HCT116 (cell line): ENCODE data around the gene SLC38A9.

Experiments
- CEBPB ChIP-seq: IDR thresholded peaks from 2 replicates; pipeline ENCODE4 v1.6.1; 2012; ENCODE audit warnings: low read depth
- CTCF ChIP-seq, 3 experiments: fragments of 200-600 bp in 1 of 3; sonication (generic) in 1 of 3; IDR thresholded peaks in 2 of 3; conservative IDR thresholded peaks in 1 of 3; 2 replicates each; pipeline ENCODE4 v1.5.1; 2012 to 2017; ENCODE audit warnings: low read depth in 2 of 3, low read length in 2 of 3, antibody characterized with exemption in 1 of 3, borderline replicate concordance in 1 of 3, control low read depth in 1 of 3, mild to moderate bottlenecking in 1 of 3, mixed read lengths in 1 of 3, mixed run types in 1 of 3, moderate library complexity in 1 of 3; ENCODE audit not compliant: insufficient read depth in 1 of 3
- EZH2 ChIP-seq: fragments of 200-600 bp; sonication (generic); IDR thresholded peaks from 2 replicates; pipeline ENCODE4 v1.6.1; 2017; ENCODE audit warnings: antibody characterized with exemption, mixed run types
- FOSL1 ChIP-seq: IDR thresholded peaks from 2 replicates; pipeline ENCODE4 v1.6.1; 2012; ENCODE audit warnings: low read depth
- MAX ChIP-seq: IDR thresholded peaks from 2 replicates; pipeline ENCODE4 v1.6.1; 2012
- POLR2A ChIP-seq: IDR thresholded peaks from 2 replicates; pipeline ENCODE4 v1.7.0; 2011; ENCODE audit warnings: borderline replicate concordance; ENCODE audit not compliant: insufficient read depth, insufficient read length; ENCODE audit errors: extremely low read depth
- RAD21 ChIP-seq: IDR thresholded peaks from 2 replicates; pipeline ENCODE4 v1.6.1; 2012; ENCODE audit warnings: low read depth, mild to moderate bottlenecking
- REST ChIP-seq: IDR thresholded peaks from 2 replicates; pipeline ENCODE4 v1.6.1; 2012; ENCODE audit warnings: low read depth
- SIN3A ChIP-seq: IDR thresholded peaks from 2 replicates; pipeline ENCODE4 v1.6.1; 2012; ENCODE audit warnings: low read depth
- SP1 ChIP-seq: IDR thresholded peaks from 2 replicates; pipeline ENCODE4 v1.6.1; 2012; ENCODE audit warnings: low read depth
- SRF ChIP-seq: IDR thresholded peaks from 2 replicates; pipeline ENCODE4 v1.6.1; 2012; ENCODE audit warnings: low read depth
- ZBTB33 ChIP-seq: IDR thresholded peaks from 2 replicates; pipeline ENCODE4 v1.6.1; 2011; ENCODE audit warnings: mild to moderate bottlenecking, low read length, moderate library complexity; ENCODE audit not compliant: insufficient replicate concordance; ENCODE audit errors: extremely low read depth
- ZFX ChIP-seq: fragments of 450-650 bp; IDR thresholded peaks from 2 replicates; pipeline ENCODE4 v1.6.1; 2017

DNA sequence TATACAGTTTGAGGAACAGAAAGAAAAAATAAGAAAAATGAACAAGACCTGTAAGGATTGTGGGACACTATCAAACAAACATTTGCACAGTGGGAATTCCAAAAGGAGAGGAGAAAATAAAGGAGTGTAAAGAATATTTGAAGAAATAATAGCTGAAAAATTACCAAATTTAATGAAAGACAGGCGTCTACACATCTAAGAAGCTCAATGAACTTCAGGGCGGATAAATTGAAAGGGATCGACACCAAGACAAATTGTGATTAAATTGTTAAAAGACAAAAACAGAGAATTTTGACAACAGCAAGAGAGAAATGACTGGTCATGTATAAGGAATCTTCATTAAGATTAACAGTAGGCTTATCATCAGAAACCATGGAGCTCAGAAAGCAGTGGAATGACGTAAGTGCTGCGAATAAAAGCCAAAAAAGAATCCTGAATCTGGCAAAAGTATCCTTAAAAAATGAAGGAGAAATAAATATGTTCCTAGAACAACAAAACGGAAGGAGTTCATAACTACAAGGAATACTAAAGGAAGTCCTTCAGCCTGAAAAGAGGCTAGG lies 3.5 kb upstream of the SLC38A9 start:
- TF ChIP-seq CTCF (IDR thresholded peaks at IDR 0.05 in 2 of 3, conservative IDR thresholded peaks at IDR 0.05 in 1 of 3; ENCODE audit: borderline replicate concordance in 1 of 3, insufficient read depth in 1 of 3, low read depth in 2 of 3, low read length in 2 of 3) = no peak
- TF ChIP-seq CEBPB = no peak
- no peak for TF ChIP-seq FOSL1
- TF ChIP-seq MAX = no peak
- TF ChIP-seq RAD21 = no peak
- TF ChIP-seq SRF = no peak
- TF ChIP-seq SP1 = no peak
- TF ChIP-seq POLR2A = no peak
- TF ChIP-seq REST = no peak
- no peak for TF ChIP-seq ZFX
- no peak for TF ChIP-seq EZH2
- TF ChIP-seq SIN3A = no peak
- no peak for TF ChIP-seq ZBTB33
